Activated CD8-positive, alpha-beta memory T cell treated with anti-CD3 and anti-CD28 coated beads for 36 hours (primary cell): ENCODE results near the gene FBXO46. TPM values are rescaled to one million over a fixed set of nuclear protein-coding genes. Genes with fewer than 3 reads are reported as not detected.

Experiments
- CTCF ChIA-PET: fragments of 350-600 bp; sonication (Branson Sonifier 250); formaldehyde crosslinking; loops from one replicate; lab custom pipeline; 2021; ENCODE audit warnings: antibody characterized with exemption; lab: Charles Lee
- POLR2A ChIA-PET: fragments of 350-600 bp; sonication (Branson Sonifier 250); formaldehyde crosslinking; loops from one replicate; lab custom pipeline; 2021; ENCODE audit warnings: antibody characterized with exemption; lab: Charles Lee
- total RNA-seq, 2 experiments: library from RNA; stranded (reverse); gene quantifications; one replicate each; pipeline ENCODE4 v1.2.3, GENCODE V29; 2021

FBXO46 gene
- total RNA-seq, 2 experiments from 2014 or later = 26.5 to 30.4 TPM

DNA sequence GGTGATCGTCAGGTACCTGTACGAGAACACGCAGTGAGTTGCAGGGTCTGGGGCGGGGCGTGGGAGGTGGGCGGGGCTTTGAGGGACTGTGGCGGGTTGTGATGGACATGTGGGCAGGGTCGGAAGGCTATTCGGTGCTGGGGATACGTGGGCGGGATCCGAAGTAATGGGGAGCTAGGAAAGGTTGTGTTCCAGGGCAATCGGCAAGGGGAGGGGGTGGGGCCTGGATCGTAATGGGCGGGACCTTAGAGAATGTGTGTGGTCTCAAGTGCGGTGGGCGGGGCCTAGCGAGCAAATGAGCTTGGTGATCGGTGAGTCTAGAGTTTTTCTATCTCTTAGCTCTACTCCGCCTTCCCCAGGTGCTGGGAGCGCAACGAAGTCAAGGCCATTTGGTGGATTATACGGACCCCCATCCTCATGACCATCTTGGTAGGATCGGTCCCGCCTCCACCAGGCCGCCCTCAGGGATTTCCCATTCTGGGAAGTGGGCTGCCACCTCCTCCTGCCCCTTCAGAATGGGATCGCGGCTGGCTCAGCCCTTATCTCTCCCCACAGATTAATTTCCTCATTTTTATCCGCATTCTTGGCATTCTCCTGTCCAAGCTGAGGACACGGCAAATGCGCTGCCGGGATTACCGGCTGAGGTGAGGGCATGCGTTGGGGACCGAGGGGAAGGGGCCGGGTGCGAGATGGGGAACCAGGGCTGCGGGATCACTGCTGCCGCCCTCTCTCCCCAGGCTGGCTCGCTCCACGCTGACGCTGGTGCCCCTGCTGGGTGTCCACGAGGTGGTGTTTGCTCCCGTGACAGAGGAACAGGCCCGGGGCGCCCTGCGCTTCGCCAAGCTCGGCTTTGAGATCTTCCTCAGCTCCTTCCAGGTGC, 53.1 kb downstream of the FBXO46 start:
- ChIA-PET CTCF (interaction anchor here (0.7 to 2.5 kb wide), 7 partner anchors 8 to 38 kb away, joined by 3 to 9 read pairs (median 4); partner anchors contain the start of genes EML2, QPCTL and SNRPD2), POLR2A (interaction anchor here (0.6 to 2.4 kb wide), 5 partner anchors 10 to 15 kb away, joined by 5 to 9 read pairs (median 6); partner anchors contain the start of genes QPCTL and SNRPD2)

DNA sequence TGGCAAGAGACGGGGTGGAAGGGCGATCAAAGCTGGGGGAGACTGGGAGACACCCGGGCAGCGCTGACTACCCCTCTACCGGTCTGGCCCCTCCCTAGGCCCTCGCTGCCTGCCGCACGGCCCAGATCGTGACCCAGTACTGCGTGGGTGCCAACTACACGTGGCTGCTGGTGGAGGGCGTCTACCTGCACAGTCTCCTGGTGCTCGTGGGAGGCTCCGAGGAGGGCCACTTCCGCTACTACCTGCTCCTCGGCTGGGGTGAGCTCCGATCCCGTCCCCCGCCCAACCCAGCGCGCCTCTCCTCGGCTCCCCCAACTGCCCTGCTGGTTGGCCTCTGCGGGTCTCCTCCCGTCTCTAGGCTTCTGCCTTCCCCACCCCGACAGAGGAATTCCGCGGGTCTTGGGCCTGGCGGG, 53.8 kb downstream of the FBXO46 start:
- ChIA-PET CTCF (interaction anchor here (0.7 to 2.5 kb wide), 5 partner anchors 8 to 34 kb away, joined by 3 to 9 read pairs (median 4); partner anchors contain the start of gene SNRPD2), POLR2A (interaction anchor here (0.7 to 2.4 kb wide), 4 partner anchors 9 to 15 kb away, joined by 3 to 9 read pairs (median 6); partner anchors contain the start of genes GIPR, QPCTL and SNRPD2)

DNA sequence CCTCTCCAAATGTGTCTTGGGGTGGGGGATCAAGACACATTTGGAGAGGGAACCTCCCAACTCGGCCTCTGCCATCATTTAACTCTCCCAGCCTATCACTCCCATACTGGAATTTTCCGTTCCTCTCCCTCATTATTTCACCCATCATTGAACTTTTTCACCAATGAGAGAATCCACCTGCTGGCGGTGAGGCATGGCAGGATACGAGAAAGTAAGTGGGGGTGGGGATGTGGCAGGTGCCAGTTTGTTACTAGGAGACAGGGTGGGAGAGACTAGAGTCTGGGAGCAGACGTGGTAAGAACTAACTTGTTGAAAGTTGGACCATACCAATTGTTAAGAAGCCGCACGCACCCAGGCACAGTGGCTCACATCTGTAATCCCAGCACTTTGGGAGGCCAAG, 55.8 kb downstream of the FBXO46 start:
- ChIA-PET CTCF (interaction anchor here (1.3 to 1.5 kb wide), 2 partner anchors 32 to 33 kb away, joined by 3 to 5 read pairs; no protein-coding TSS in a partner anchor), POLR2A (interaction anchor here (0.6 kb wide), 1 partner anchor 15 kb away, joined by 6 read pairs; no protein-coding TSS in a partner anchor)

DNA sequence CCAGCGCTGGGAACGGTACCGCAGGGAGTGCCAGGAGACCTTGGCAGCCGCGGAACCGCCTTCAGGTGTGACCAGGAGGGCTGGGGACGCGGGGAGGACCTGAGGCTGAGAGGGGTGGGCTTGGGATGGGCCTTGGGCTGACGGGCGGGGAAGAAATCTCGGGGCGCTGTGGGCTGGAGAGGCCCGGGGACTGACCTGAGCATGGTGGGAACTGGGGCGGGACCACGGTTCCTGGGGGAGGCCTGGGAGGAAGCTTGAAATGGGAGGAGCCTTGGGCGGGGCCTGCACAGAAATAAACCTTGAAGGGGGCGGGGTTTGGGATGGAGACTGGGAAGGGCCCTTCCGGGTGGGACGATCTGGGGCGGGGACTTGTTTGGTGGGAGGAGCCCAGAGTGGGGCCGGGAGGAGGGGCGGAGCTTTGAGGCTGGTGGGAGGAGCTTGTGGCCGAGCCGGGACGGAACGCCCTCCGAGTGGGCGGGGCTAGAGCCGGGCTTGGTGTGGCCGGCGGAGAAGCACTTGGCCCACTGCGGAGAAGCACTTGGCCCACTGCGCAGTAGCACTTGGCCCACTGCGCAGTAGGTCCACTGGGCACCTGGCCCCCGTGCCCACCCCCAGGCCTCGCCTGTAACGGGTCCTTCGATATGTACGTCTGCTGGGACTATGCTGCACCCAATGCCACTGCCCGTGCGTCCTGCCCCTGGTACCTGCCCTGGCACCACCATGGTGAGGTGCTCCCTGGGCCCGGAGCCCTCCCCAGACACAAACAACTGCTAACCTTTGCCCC, 59.8 kb downstream of the FBXO46 start:
- ChIA-PET POLR2A (interaction anchor here (0.5 to 1.5 kb wide), 4 partner anchors 22 to 122 kb away, joined by 3 to 10 read pairs (median 5); partner anchors contain the start of genes DMWD, QPCTL and SNRPD2), CTCF (interaction anchor here (0.9 to 1.6 kb wide), 4 partner anchors 10 to 28 kb away, joined by 3 to 4 read pairs (median 4); partner anchors contain the start of gene QPCTL)

DNA sequence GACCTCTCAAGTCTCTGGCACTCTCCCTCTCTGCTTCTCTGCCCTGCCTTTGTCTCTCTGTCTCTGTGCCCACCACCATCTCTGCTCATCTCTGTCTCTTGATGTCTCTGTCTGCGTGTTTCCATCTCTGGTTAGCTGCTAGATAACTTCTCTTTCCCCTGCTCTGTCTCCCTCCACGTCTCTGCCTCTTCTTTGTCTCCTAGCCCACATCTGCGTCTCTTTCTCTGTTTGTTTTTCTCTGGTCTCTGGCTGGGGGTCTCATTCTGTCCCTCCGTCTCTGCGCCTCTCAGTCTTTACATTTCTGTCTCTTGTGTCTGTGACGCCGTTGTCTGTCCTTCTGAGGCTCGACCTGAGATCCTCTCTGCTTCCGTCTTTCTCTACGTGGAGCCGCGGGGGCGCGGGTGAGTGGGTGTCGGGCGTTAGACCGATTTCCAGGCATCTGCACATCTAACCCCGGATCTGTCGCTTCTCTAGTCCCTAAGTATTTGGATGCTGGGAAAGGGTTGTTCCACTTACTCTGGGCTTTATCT, 62.3 kb downstream of the FBXO46 start:
- POLR2A ChIA-PET = interaction anchor here (1.0 to 2.5 kb wide), 2 partner anchors 8 to 26 kb away, joined by 3 to 10 read pairs; no protein-coding TSS in a partner anchor
- CTCF ChIA-PET = interaction anchor here (0.6 to 4.2 kb wide), 4 partner anchors 9 to 158 kb away, joined by 3 to 23 read pairs (median 4); no protein-coding TSS in a partner anchor

DNA sequence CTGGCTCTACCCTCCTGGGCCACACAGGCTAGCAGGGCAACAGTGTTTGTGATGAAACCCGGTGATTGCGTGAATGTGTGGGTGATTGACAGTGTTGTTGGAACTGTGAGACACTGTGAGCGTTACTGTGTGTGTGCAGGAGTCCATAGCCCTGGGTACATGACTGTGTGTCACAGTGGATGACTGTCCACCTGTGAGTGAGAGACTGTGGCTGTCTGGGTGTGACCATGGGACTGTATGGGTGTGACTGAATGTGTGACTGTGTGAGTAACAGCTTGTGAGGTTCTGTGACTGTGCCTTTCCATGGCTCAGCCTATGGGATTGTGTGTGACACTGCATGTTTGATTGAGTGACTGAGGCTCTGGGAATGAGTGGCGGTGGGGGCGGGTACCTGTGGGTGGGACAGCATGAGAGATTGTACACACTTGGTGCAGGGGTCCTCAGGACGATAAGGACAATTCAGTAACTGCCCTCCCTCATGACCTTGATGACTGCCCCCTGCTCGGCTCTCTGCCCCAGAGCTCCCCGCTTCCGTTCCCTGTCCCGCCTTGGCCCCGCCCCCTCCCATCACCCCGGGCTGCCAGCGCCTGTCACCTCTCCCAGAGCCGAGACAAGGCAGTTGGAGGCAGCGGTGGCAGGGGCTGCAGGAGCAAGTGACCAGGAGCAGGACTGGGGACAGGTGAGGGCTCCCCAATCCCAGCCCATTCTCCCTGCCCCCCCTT, 62.9 kb downstream of the FBXO46 start, which contains the start of gene GIPR:
GIPR (plus strand) TSS at position 602 of the 722 bp plus-strand sequence. CDS start 1,300 bp downstream, outside the sequence.
- CTCF ChIA-PET = interaction anchor here (0.6 to 4.2 kb wide), 7 partner anchors 13 to 157 kb away, joined by 3 to 23 read pairs (median 4); no protein-coding TSS in a partner anchor
- POLR2A ChIA-PET = interaction anchor here (1.0 to 2.5 kb wide), 2 partner anchors 9 to 25 kb away, joined by 3 to 10 read pairs; no protein-coding TSS in a partner anchor

DNA sequence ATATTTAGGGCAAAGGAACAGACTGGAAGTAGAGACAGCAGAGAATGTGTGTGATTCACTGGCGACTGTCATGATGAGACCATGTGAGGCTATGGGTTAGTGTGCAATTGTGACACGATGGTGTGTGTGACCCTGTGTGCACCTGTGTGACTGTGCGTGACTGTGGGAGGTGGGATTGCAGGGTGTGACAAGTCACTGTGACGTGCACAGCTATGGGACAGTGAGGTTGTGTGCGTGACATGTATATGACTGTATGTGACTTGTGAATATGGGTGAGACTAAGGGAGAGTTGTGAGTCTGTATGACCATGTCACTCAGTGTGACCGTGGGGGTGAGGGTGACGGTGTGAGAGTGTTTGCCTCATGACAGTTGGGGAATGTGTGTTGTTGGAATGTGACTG, 66.1 kb downstream of the FBXO46 start:
- POLR2A ChIA-PET = no interaction called here

GRCh38 chr19:45663800-45664199, 66.9 kb downstream of the FBXO46 start:
- ChIA-PET POLR2A (no interaction called here), CTCF (no interaction called here)

More for the DNA sequence above, 66.1 kb downstream of the FBXO46 start:
- CTCF ChIA-PET = no interaction called here

DNA sequence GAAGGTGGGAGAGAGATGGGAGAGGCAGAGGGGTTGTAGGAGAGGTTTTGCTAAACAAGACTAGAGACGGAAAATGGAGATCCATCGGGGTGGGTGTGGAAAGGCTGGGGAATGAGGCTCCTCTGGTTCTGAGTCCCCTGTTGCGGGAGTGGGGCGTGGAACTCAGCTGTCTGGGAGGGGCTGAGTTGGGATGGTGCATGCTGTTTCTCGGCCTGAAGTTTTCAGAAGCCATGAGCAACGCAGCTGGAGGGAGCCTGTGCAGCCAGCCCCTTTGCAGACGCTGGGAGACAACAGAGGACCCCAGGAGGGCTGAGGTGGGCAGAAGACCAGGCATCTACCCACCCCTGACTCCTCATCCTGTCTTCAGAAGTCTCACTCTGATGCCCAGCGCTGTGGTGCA, 70.1 kb downstream of the FBXO46 start:
- ChIA-PET POLR2A (interaction anchor here (0.6 kb wide), 1 partner anchor 9 kb away, joined by 7 read pairs; no protein-coding TSS in a partner anchor), CTCF (interaction anchor here (1.3 kb wide), 1 partner anchor 32 kb away, joined by 3 read pairs; the partner anchor contains the start of gene QPCTL)

Other genes starting within 250 kb of the FBXO46 start
- gene RTN2, start 233.8 kb downstream of the FBXO46 start, total RNA-seq = 1 to 10 TPM; 2.1 to 2.5 TPM
- 1 to 10 TPM; 2.0 to 3.0 TPM for gene PPM1N, start 232.5 kb downstream of the FBXO46 start, total RNA-seq
- gene VASP, start 223.4 kb downstream of the FBXO46 start, total RNA-seq = 100 to 1,000 TPM; 186 to 193 TPM
- 10 to 100 TPM; 14.0 to 14.5 TPM for gene OPA3, start 146.1 kb downstream of the FBXO46 start, total RNA-seq
- not detected for gene GPR4, start 128.7 kb downstream of the FBXO46 start, total RNA-seq
- gene EML2, start 91.5 kb downstream of the FBXO46 start, total RNA-seq = 100 to 1,000 TPM; 121 to 122 TPM
- 1 to 10 TPM; 2.4 to 2.8 TPM for gene GIPR, start 62.7 kb downstream of the FBXO46 start, total RNA-seq
- gene SNRPD2, start 38.9 kb downstream of the FBXO46 start, total RNA-seq = 100 to 1,000 TPM; 777 to 805 TPM
- 10 to 100 TPM; 17.9 to 20.1 TPM for gene QPCTL, start 38.2 kb downstream of the FBXO46 start, total RNA-seq
- gene MEIOSIN, start 2.5 kb upstream of the FBXO46 start, total RNA-seq = under 1 TPM; 0.08 to 0.11 TPM
- gene SIX5, start 38.4 kb upstream of the FBXO46 start, total RNA-seq = 1 to 10 TPM; 2.0 to 2.5 TPM
- gene DMPK, start 51.6 kb upstream of the FBXO46 start, total RNA-seq = 10 to 100 TPM; 19.0 to 22.2 TPM
- 10 to 100 TPM; 55.3 to 56.3 TPM for gene DMWD, start 61.9 kb upstream of the FBXO46 start, total RNA-seq
- gene RSPH6A, start 84.4 kb upstream of the FBXO46 start, total RNA-seq = under 1 TPM; 0.17 to 0.23 TPM
- 100 to 1,000 TPM; 117 to 124 TPM for gene SYMPK, start 132.3 kb upstream of the FBXO46 start, total RNA-seq
- under 1 TPM; 0.52 to 0.74 TPM for gene FOXA3, start 133.4 kb upstream of the FBXO46 start, total RNA-seq
- 10 to 100 TPM; 14.6 to 16.1 TPM for gene IRF2BP1, start 155.2 kb upstream of the FBXO46 start, total RNA-seq
- gene MYPOP, start 171.7 kb upstream of the FBXO46 start, total RNA-seq = 1 to 10 TPM; 5.9 to 6.0 TPM
- gene NANOS2, start 183.9 kb upstream of the FBXO46 start, total RNA-seq = not detected
- not detected for gene NOVA2, start 243.0 kb upstream of the FBXO46 start, total RNA-seq